ENCODE results near the gene HDAC4. TPM values are rescaled to one million over a fixed set of nuclear protein-coding genes. Genes with fewer than 3 reads are reported as not detected.

Gene HDAC4
- total and polyA plus RNA-seq, 4 donors = 2.9 to 37.2 (median 4.4) TPM

DNA sequence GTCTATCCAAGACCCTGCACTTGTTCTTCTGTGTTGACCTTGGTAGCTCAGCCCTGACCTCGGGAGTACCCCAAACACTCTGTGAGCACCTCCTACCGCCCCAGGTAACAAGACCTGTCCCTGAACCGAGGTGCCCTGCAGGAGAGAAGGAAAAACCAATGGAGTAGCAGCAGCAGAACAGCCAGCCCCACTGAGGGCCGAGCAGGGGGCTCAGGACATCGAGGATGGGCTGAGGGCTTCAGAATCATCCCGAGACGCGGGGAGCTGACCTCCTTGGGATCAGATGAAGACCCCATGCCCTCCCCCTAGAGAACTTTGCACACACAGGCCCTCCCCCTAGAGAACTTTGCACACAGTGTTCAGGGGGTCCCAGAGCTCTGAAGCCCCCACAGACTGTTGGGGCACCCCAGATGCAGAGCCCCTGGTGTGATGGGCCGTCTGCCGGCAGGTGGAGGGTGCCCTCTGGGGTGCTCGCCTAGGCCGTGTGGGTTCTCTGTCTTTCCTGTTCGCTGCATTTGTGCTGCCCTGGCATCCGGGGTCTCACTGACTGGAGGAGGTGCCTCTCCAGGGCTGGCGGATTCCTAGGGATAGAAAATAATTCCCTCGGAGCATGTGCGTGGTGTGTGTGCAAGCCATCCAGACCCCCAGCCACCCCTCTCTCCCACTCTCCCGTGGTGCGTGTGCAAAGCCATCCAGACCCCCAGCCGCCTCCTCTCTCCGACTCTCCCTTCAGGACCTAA, 363.8 kb downstream of the HDAC4 start:
- H3K27ac ChIP-seq (ENCODE audit: low read depth in 1 of 2, low read length in 2 of 2) = no peak overlapping the region
- 87% methylated on average over 21 of the region's 21 CpGs for WGBS
- H3K27me3 ChIP-seq (ENCODE audit: control insufficient read depth in 4 of 4, insufficient read depth in 4 of 4, low read length in 3 of 4) = no peaks in the 10 kb centered on the region
- TF ChIP-seq ZBTB33 (IDR thresholded peaks at IDR 0.05) = no peak
- no peak for TF ChIP-seq FOXA2 (IDR thresholded peaks at IDR 0.05)
- TF ChIP-seq GABPA (IDR thresholded peaks at IDR 0.05 in 1 of 2, conservative IDR thresholded peaks at IDR 0.05 in 1 of 2) = no peak
- no peaks in the 10 kb centered on the region for H3K9me3 ChIP-seq (ENCODE audit: control insufficient read depth in 4 of 4, low read length in 3 of 4)
- no peak for DNase-seq (ENCODE audit: low spot score)
- no peak overlapping the region for H3K4me3 ChIP-seq (ENCODE audit: low read depth in 1 of 3, low read length in 3 of 3)
- no peak overlapping the region for H3K9ac ChIP-seq (ENCODE audit: low read depth in 1 of 2, low read length in 2 of 2)
- no peaks in the 10 kb centered on the region for H3K36me3 ChIP-seq (ENCODE audit: control insufficient read depth in 4 of 4, insufficient read depth in 3 of 4, low read depth in 1 of 4, low read length in 3 of 4)
- no peaks in the 10 kb centered on the region for H3K4me1 ChIP-seq (ENCODE audit: control insufficient read depth in 4 of 4, insufficient read depth in 4 of 4, low read length in 3 of 4)

- no peaks in the 10 kb centered on the region for H3K9me3 ChIP-seq (ENCODE audit: control insufficient read depth in 4 of 4, low read length in 3 of 4)
- no peaks in the 10 kb centered on the region for H3K4me1 ChIP-seq (ENCODE audit: control insufficient read depth in 4 of 4, insufficient read depth in 4 of 4, low read length in 3 of 4)
- H3K9ac ChIP-seq (ENCODE audit: low read depth in 1 of 2, low read length in 2 of 2) = no peak overlapping the region
- no peak for TF ChIP-seq GABPA (IDR thresholded peaks at IDR 0.05 in 1 of 2, conservative IDR thresholded peaks at IDR 0.05 in 1 of 2)
- TF ChIP-seq JUND (IDR thresholded peaks at IDR 0.05) = no peak
- TF ChIP-seq RXRA (IDR thresholded peaks at IDR 0.05) = no peak
- TF ChIP-seq ZBTB33 (IDR thresholded peaks at IDR 0.05) = no peak
- TF ChIP-seq NR2F2 (IDR thresholded peaks at IDR 0.05) = no peak
- no peak for TF ChIP-seq RAD21 (IDR thresholded peaks at IDR 0.05)
- no peak for TF ChIP-seq HNF4A (conservative IDR thresholded peaks at IDR 0.05)
- TF ChIP-seq YY1 (IDR thresholded peaks at IDR 0.05) = no peak
- no peaks in the 10 kb centered on the region for H3K36me3 ChIP-seq (ENCODE audit: control insufficient read depth in 4 of 4, insufficient read depth in 3 of 4, low read depth in 1 of 4, low read length in 3 of 4)
- WGBS = 68% methylated on average over 15 of the region's 15 CpGs
- H3K27ac ChIP-seq (ENCODE audit: low read depth in 1 of 2, low read length in 2 of 2) = no peak overlapping the region
- DNase-seq (ENCODE audit: low spot score) = no peak
- no peaks in the 10 kb centered on the region for H3K27me3 ChIP-seq (ENCODE audit: control insufficient read depth in 4 of 4, insufficient read depth in 4 of 4, low read length in 3 of 4)
- no peak overlapping the region for H3K4me3 ChIP-seq (ENCODE audit: low read depth in 1 of 3, low read length in 3 of 3)
Observed at GRCh38 chr2:239035997-239036731, 364.7 kb downstream of the HDAC4 start.

DNA sequence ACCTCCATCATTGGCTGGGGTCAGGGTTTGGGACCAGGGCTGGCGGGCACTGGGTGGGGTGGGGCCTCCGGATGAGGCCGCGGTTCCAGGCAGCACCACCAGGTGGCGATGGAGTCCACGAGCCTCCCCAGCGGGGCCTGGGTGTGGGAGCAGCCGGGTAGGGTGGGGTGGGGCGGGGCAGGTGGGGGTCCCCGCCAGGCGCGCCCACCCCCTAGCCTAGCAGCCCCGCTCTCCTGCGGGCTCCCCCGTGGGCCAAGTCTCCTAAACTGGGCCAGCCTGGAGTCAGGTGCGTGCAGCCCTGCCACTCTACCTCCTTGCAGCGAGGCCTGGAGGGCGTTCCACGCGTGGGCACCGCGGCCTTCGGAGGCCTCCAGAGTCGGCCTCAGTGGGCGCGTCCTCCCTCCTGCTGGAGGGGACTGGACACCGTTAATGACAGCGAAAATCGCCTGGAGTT, 365.4 kb downstream of the HDAC4 start:
- WGBS = 37% methylated on average over 29 of the region's 29 CpGs
- Histone ChIP-seq H3K4me1 (ENCODE audit: control insufficient read depth in 4 of 4, insufficient read depth in 4 of 4, low read length in 3 of 4) (no peaks in the 10 kb centered on the region), H3K4me3 (ENCODE audit: low read depth in 1 of 3, low read length in 3 of 3) (no peak overlapping the region), H3K27me3 (ENCODE audit: control insufficient read depth in 4 of 4, insufficient read depth in 4 of 4, low read length in 3 of 4) (no peaks in the 10 kb centered on the region), H3K9me3 (ENCODE audit: control insufficient read depth in 4 of 4, low read length in 3 of 4) (no peaks in the 10 kb centered on the region), H3K36me3 (ENCODE audit: control insufficient read depth in 4 of 4, insufficient read depth in 3 of 4, low read depth in 1 of 4, low read length in 3 of 4) (no peaks in the 10 kb centered on the region), H3K9ac (ENCODE audit: low read depth in 1 of 2, low read length in 2 of 2) (no peak overlapping the region), H3K27ac (ENCODE audit: low read depth in 1 of 2, low read length in 2 of 2) (no peak overlapping the region)
- peak; percentile 74 for DNase-seq (ENCODE audit: low spot score)
- TF ChIP-seq HNF4G (IDR thresholded peaks at IDR 0.05) = no peak
- TF ChIP-seq, protein P1, sequence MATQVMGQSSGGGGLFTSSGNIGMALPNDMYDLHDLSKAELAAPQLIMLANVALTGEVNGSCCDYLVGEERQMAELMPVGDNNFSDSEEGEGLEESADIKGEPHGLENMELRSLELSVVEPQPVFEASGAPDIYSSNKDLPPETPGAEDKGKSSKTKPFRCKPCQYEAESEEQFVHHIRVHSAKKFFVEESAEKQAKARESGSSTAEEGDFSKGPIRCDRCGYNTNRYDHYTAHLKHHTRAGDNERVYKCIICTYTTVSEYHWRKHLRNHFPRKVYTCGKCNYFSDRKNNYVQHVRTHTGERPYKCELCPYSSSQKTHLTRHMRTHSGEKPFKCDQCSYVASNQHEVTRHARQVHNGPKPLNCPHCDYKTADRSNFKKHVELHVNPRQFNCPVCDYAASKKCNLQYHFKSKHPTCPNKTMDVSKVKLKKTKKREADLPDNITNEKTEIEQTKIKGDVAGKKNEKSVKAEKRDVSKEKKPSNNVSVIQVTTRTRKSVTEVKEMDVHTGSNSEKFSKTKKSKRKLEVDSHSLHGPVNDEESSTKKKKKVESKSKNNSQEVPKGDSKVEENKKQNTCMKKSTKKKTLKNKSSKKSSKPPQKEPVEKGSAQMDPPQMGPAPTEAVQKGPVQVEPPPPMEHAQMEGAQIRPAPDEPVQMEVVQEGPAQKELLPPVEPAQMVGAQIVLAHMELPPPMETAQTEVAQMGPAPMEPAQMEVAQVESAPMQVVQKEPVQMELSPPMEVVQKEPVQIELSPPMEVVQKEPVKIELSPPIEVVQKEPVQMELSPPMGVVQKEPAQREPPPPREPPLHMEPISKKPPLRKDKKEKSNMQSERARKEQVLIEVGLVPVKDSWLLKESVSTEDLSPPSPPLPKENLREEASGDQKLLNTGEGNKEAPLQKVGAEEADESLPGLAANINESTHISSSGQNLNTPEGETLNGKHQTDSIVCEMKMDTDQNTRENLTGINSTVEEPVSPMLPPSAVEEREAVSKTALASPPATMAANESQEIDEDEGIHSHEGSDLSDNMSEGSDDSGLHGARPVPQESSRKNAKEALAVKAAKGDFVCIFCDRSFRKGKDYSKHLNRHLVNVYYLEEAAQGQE (IDR thresholded peaks at IDR 0.05) = no peak
- TF ChIP-seq RAD21 (IDR thresholded peaks at IDR 0.05) = peak; percentile 67 to 76
- no peak for TF ChIP-seq GABPA (IDR thresholded peaks at IDR 0.05 in 1 of 2, conservative IDR thresholded peaks at IDR 0.05 in 1 of 2)
- TF ChIP-seq, protein P2, sequence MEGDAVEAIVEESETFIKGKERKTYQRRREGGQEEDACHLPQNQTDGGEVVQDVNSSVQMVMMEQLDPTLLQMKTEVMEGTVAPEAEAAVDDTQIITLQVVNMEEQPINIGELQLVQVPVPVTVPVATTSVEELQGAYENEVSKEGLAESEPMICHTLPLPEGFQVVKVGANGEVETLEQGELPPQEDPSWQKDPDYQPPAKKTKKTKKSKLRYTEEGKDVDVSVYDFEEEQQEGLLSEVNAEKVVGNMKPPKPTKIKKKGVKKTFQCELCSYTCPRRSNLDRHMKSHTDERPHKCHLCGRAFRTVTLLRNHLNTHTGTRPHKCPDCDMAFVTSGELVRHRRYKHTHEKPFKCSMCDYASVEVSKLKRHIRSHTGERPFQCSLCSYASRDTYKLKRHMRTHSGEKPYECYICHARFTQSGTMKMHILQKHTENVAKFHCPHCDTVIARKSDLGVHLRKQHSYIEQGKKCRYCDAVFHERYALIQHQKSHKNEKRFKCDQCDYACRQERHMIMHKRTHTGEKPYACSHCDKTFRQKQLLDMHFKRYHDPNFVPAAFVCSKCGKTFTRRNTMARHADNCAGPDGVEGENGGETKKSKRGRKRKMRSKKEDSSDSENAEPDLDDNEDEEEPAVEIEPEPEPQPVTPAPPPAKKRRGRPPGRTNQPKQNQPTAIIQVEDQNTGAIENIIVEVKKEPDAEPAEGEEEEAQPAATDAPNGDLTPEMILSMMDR (IDR thresholded peaks at IDR 0.05; ENCODE audit: low read depth, low read length, missing input control) = peak; percentile 76
